Measurements from ENCODE around the gene HK1.

DNA sequence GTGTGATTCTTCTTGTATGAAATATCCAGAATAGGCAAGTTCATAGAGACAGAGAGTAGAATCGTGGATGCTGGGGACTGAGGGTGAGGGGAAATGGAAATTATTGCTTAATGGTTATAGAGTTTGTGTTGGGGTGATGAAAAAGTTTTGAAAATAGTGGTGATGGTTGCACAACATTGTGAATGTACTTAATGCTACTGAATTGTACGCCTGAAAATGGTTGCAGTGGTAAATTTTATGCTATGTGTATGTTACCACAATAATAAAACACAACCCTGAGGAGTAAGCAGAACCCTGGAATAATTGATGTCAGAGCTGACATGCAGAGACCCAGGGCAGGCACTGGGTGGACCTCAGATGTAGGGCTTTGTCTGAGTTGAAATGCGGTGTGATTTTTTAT, 80.9 kb downstream of the HK1 start:
- no peak for TF ChIP-seq POLR2A (IDR thresholded peaks at IDR 0.05)
- no peak for TF ChIP-seq CTCF (IDR thresholded peaks at IDR 0.05)
